ENCODE results near the gene OLFML2A.
"Not testable (repeated sequence)": the region's sequence is repeated elsewhere in the genome, so short reads cannot be mapped to it uniquely, and the experiment has no call there.

Gene OLFML2A

DNA sequence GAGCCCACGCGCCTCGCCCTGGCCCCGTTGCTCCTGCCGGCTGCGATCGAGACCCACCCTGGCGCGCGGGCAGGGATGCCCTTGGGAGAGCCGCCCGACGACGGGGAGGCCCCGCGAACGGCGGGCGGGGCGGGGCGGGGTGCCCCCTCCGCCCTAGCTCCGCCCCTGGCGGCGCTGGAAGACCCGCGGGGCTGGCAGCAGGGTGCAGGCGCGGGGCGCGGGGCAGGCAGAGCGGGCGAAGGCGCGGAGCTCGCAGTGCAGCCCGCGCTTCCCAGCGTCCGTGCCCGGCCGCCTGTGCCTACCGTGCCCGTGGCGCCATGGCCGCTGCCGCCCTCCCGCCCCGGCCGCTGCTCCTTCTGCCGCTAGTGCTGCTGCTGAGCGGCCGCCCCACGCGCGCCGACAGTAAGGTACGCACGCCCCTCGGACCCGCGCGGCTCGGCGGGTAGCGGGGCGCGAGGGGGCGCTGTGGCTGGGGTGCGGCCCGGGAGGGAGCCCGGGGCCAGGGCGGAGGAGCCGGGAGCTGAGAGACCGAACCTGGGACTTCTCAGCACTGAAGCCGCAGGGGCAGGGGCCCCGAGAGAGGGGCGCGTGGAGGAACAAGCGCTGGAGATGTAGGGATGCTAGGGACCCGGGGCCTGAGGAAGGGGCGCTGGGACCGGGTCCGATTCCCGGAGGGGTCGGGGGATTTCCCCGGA, at the start of gene OLFML2A:
TSS of gene OLFML2A (plus strand) at position 180 of the 695 bp plus-strand sequence. CDS start at position 318, 138 bp downstream.
- no peak for DNase-seq (ENCODE audit: low read depth)

DNA sequence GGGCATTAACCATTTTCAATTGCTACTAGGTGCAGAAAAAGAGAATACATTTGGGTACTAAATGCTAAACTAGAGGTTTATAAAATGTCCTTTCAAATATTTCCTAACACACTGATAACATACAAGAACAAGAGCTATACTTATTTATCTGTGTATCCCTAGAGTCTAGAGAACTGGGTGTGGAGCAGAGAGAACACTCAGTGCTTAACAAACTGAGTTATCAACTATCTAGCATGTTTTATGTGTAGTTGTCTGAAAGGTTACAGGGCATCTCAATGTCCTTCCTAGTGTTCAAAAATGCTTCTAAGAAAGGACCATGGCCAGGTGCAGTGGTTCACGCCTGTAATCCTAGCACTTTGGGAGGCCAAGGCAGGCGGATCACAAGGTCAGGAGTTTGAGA, 46.2 kb upstream of the OLFML2A start:
- no peak for DNase-seq (ENCODE audit: low read depth)

DNA sequence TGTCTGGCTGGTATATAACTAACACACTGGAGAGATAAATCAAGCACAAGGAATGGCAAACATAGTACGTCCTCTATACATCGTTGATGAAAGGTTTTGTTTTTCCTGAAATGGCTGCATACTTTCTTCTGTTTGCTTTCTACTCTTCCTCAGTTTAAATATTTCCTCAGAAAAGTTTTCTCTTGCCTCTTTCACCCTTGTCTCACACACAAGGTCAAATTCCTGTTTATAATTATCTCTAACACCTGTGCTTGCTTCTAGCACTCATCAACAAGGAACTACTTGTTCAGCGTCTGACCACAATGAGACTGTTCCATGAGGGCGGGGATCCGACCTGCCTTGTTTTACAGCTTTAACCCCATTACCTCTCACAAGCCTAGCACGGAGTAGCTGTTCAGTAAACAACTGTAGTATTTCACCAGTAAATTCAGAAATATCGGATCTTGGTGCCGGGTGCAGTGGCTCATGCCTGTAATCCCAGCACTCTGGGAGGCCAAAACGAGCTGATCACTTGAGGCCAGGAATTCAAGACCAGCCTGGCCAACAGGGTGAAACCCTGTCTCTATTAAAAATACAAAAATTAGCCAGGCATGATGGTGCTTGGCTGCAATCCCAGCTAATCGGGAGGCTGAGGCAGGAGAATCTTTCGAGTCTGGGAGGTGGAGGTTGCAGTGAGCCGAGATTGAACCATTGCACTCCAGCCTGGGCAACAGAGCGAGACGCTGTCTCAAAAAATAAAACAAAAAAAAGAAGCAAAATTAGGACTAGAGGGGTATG, 42.8 kb upstream of the OLFML2A start:
- no peak for DNase-seq (ENCODE audit: low read depth)

GRCh38 chr9:124734741-124735083, 42.2 kb upstream of the OLFML2A start:
- DNase-seq (ENCODE audit: low read depth): not testable (repeated sequence)

- DNase-seq (ENCODE audit: low read depth): no peak
Observed at GRCh38 chr9:124735121-124735520, 41.8 kb upstream of the OLFML2A start.

DNA sequence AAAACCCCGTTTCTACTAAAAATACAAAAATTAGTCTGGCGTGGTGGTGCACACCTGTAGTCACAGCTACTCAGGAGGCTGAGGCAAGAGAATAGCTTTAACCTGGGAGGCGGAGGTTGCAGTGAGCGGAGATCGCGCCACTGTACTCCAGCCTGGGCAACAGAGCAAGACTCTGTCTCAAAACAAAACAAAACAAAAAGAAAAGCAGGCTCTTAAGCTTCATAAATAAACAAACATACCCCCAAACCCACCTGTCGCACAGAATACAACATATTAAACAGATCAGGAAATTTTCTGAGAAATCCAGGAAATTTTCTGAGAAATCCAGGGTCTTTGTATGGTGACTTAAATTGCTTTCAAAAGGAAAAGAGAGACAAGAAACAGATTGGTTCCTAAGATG, 38.9 kb upstream of the OLFML2A start:
- not testable (repeated sequence) for DNase-seq (ENCODE audit: low read depth)

GRCh38 chr9:124739360-124739759, 37.6 kb upstream of the OLFML2A start:
- DNase-seq (ENCODE audit: low read depth): no peak

GRCh38 chr9:124741149-124741548, 35.8 kb upstream of the OLFML2A start:
- no peak for DNase-seq (ENCODE audit: low read depth)

DNA sequence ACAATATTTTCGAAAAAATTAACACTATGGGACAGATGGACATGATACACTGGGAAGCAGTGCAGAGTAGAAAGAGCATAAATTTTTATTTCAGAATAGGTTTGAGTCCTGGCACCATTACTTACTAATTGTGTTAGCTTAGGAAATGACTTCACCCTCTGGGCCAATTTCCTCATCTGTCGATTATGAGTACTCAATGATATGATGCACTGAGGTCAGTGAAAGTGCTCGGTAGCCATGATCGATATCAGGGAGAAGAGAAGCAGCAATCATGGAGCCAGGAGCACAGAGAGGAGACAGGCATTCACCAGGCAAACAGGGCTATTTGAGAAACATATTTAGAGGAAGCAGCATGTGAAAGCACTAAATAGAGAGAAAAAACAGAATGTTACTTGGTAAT, 35.3 kb upstream of the OLFML2A start:
- no peak for DNase-seq (ENCODE audit: low read depth)

DNA sequence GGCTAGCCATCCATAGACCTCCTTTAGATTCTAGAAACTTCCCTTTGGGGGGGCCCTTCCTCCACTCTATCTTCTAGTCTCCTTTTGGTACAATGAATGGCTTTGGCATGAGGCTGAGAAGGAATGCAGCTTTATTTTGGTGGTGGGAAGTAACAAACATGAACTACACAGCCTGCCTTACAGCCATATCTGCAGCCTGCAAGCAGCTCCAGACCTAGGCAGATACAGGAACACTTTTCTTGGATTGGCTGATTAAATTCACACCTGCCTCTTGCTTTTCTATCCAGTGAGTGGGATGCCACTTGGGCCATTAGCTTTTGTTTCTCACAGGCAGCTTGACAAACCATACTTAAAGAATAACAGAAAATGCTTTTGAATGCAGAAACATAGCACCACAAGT, 34.0 kb upstream of the OLFML2A start:
- DNase-seq (ENCODE audit: low read depth): no peak

- no peak for DNase-seq (ENCODE audit: low read depth)
Observed at GRCh38 chr9:124743686-124744348, 33.1 kb upstream of the OLFML2A start.

- DNase-seq (ENCODE audit: low read depth): no peak
Observed at GRCh38 chr9:124747065-124747464, 29.9 kb upstream of the OLFML2A start.

GRCh38 chr9:124749284-124749683, 27.6 kb upstream of the OLFML2A start:
- DNase-seq (ENCODE audit: low read depth): no peak

- DNase-seq (ENCODE audit: low read depth): no peak
Observed at GRCh38 chr9:124749781-124750180, 27.2 kb upstream of the OLFML2A start.

DNA sequence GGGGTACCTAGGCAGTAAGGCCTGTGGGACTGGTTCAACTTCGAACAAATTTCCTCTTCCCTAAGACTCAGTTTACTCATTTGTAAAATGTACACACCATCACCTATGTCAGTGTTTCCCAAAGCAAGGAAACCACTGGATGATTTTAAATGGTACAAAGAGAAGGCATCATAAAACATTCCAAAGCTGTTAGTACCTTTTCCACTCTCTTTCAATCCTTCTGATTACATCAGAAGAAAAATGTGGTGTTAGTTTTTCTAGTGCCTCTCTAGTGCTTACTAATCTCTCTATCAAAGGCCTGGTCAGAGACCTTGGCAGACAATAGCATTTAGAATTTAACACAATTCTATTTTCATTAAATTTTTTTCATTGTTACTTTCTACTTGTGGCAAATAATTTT, 24.0 kb upstream of the OLFML2A start:
- no peak for DNase-seq (ENCODE audit: low read depth)

- DNase-seq (ENCODE audit: low read depth): no peak
Observed at GRCh38 chr9:124754289-124754688, 22.6 kb upstream of the OLFML2A start.

GRCh38 chr9:124755061-124755460, 21.9 kb upstream of the OLFML2A start:
- DNase-seq (ENCODE audit: low read depth): no peak

- DNase-seq (ENCODE audit: low read depth): no peak
Observed at GRCh38 chr9:124756011-124756410, 20.9 kb upstream of the OLFML2A start.

- no peak for DNase-seq (ENCODE audit: low read depth)
Observed at GRCh38 chr9:124757616-124758015, 19.3 kb upstream of the OLFML2A start.

GRCh38 chr9:124758061-124758460, 18.9 kb upstream of the OLFML2A start:
- no peak for DNase-seq (ENCODE audit: low read depth)

- DNase-seq (ENCODE audit: low read depth): no peak
Observed at GRCh38 chr9:124758691-124759090, 18.2 kb upstream of the OLFML2A start.

- no peak for DNase-seq (ENCODE audit: low read depth)
Observed at GRCh38 chr9:124759327-124759726, 17.6 kb upstream of the OLFML2A start.

- no peak for DNase-seq (ENCODE audit: low read depth)
Observed at GRCh38 chr9:124760719-124761118, 16.2 kb upstream of the OLFML2A start.

All from fibroblast of the conjunctiva (primary cell).